22Rv1 (cell line): ENCODE results near the gene IL4R.

Experiments
- ZFX ChIP-seq: fragments of 450-650 bp; IDR thresholded peaks from 2 replicates; pipeline ENCODE4 v1.6.1; 2017; ENCODE audit warnings: antibody characterized with exemption, borderline replicate concordance
- TF ChIP-seq, protein P1 (sequence below): fragments of 450-650 bp; IDR thresholded peaks from 2 replicates; pipeline ENCODE4 v1.5.1; 2017; ENCODE audit warnings: mild to moderate bottlenecking

GRCh38 chr16:27356794-27357193 lies 43.0 kb downstream of the IL4R start:
- TF ChIP-seq, protein P1, sequence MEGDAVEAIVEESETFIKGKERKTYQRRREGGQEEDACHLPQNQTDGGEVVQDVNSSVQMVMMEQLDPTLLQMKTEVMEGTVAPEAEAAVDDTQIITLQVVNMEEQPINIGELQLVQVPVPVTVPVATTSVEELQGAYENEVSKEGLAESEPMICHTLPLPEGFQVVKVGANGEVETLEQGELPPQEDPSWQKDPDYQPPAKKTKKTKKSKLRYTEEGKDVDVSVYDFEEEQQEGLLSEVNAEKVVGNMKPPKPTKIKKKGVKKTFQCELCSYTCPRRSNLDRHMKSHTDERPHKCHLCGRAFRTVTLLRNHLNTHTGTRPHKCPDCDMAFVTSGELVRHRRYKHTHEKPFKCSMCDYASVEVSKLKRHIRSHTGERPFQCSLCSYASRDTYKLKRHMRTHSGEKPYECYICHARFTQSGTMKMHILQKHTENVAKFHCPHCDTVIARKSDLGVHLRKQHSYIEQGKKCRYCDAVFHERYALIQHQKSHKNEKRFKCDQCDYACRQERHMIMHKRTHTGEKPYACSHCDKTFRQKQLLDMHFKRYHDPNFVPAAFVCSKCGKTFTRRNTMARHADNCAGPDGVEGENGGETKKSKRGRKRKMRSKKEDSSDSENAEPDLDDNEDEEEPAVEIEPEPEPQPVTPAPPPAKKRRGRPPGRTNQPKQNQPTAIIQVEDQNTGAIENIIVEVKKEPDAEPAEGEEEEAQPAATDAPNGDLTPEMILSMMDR, result no peak
- no peak for TF ChIP-seq ZFX
